T-helper 2 cell treated with Interferon-gamma antibody and Interleukin-4, amounts not matched to agents 5 μg/mL and 100 μg/mL, for 36 hours (primary cell): ENCODE measurements around the gene GPR153.

Source experiments
- DNase-seq: peaks from one replicate; pipeline ENCODE4 v3.0.0; 2021; ENCODE audit warnings: low spot score
- H3K27ac Mint-ChIP-seq: one replicate; pipeline ENCODE4 v1.8.0; 2021; ENCODE audit warnings: mild to moderate bottlenecking, mixed read lengths
- H3K27me3 Mint-ChIP-seq: one replicate; pipeline ENCODE4 v1.8.0; 2021; ENCODE audit warnings: low read depth, mixed read lengths
- H3K36me3 Mint-ChIP-seq: one replicate; pipeline ENCODE4 v1.8.0; 2021; ENCODE audit warnings: low read depth, mixed read lengths
- H3K4me1 Mint-ChIP-seq: one replicate; pipeline ENCODE4 v1.8.0; 2021; ENCODE audit warnings: low read depth, mixed read lengths
- H3K4me3 Mint-ChIP-seq: one replicate; pipeline ENCODE4 v1.8.0; 2022; ENCODE audit warnings: mild to moderate bottlenecking, moderate library complexity, mixed read lengths
- H3K9me3 Mint-ChIP-seq: one replicate; pipeline ENCODE4 v1.8.0; 2021; ENCODE audit warnings: mixed read lengths

Gene GPR153

GRCh38 chr1:6208723-6209660 lies 51.9 kb downstream of the GPR153 start:
- DNase-seq, result peak; percentile 30
- Mint-ChIP-seq H3K4me3 (peak overlapping the region; percentile 43), H3K27ac (no peak overlapping the region)

DNA sequence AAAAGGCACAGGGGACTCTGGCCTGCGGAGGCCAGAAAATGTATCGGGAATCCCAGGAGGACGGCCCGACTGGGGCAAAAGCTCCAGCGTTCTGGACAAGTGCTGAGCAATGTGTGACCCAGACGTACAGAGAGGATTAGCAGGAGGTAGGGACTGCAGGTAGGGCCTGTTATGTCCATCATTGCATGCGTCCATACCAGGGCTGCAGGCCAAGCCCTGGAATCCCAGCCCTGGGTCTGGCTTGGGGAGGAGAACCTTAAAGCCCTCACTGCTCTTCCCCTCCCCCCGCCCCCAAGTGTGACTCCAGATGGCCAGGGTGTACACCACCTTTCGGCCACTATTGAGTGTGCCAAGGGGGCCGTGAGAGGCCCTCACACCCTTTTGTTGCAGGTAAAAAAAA lies 53.0 kb downstream of the GPR153 start:
- H3K27ac Mint-ChIP-seq, result no peak overlapping the region
- H3K36me3 Mint-ChIP-seq, result no peaks in the 10 kb centered on the region
- H3K4me3 Mint-ChIP-seq, result peak overlapping the region; percentile 12
- H3K27me3 Mint-ChIP-seq, result no peaks in the 10 kb centered on the region
- H3K4me1 Mint-ChIP-seq, result peaks cover 11% of the 10 kb centered on the region
- DNase-seq, result no peak
- H3K9me3 Mint-ChIP-seq, result no peaks in the 10 kb centered on the region

More at GRCh38 chr1:6208723-6209660, 51.9 kb downstream of the GPR153 start:
- H3K27me3 Mint-ChIP-seq, result no peaks in the 10 kb centered on the region
- no peaks in the 10 kb centered on the region for H3K9me3 Mint-ChIP-seq
- H3K36me3 Mint-ChIP-seq, result peaks cover 3% of the 10 kb centered on the region
- peaks cover 11% of the 10 kb centered on the region for H3K4me1 Mint-ChIP-seq

GRCh38 chr1:6207075-6207885 lies 53.6 kb downstream of the GPR153 start:
- H3K27me3 Mint-ChIP-seq, result no peaks in the 10 kb centered on the region
- H3K36me3 Mint-ChIP-seq, result no peaks in the 10 kb centered on the region
- DNase-seq, result no peak
- H3K4me3 Mint-ChIP-seq, result peak overlapping the region; percentile 83
- no peak overlapping the region for H3K27ac Mint-ChIP-seq
- H3K9me3 Mint-ChIP-seq, result no peaks in the 10 kb centered on the region
- H3K4me1 Mint-ChIP-seq, result peaks cover 11% of the 10 kb centered on the region

DNA sequence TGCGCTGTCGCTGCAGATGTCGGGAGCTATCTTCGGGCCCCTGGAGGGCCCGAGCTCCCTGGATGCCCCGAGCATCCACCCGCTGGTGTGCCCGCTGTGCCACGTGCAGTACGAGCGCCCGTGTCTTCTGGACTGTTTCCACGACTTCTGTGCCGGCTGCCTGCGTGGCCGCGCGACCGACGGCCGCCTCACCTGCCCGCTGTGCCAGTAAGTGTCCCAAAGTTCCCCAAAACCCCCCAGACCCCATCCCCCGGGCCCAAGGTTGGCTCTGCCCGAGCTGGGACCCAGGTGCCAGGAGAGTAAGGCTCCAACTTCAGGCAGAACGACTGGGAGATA lies 54.4 kb downstream of the GPR153 start:
- Mint-ChIP-seq H3K27ac (no peak overlapping the region), H3K4me3 (peak overlapping the region; percentile 83), H3K36me3 (no peaks in the 10 kb centered on the region), H3K9me3 (no peaks in the 10 kb centered on the region), H3K4me1 (peaks cover 15% of the 10 kb centered on the region), H3K27me3 (no peaks in the 10 kb centered on the region)
- DNase-seq, result no peak

DNA sequence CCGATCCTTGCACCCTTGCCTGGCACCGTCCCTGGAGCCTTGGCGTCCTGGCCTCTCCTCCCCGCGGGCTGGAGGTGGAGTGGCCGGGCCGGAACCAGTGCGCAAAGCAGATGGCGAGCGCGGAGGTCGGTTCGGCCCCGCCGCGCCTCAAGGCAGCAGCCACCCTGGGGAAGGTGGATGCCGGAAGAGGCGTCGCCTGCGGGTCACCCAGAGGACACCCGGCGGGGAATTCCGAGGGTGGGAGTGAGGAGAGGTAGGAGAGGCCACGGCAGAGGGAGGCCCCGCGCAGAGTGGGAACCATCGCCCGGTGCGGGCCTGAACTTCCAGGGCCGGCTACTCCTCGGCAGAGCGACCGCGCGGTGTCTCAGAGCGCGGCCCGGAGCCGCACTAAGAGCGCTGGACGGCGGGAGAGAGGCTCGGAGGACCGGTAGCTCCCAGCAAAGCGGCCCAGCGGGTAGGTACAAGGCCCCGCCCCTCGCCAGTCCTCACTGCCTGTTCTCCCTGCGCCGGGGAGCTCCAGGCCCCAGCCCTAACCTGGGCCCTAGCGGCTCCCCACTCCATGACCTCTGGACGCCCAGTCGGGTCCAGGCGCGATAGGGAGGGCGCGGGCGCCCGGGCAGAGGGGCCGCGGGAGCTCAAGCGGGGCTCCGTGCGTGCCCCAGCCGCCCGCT lies 54.9 kb downstream of the GPR153 start, which contains the start of gene RNF207:
Gene RNF207 (plus strand): TSS at position 271 of the 671 bp plus-strand sequence. CDS start 417 bp downstream, outside the sequence.
- peak within 1 kb of the TSS; percentile 83 for H3K4me3 Mint-ChIP-seq

DNA sequence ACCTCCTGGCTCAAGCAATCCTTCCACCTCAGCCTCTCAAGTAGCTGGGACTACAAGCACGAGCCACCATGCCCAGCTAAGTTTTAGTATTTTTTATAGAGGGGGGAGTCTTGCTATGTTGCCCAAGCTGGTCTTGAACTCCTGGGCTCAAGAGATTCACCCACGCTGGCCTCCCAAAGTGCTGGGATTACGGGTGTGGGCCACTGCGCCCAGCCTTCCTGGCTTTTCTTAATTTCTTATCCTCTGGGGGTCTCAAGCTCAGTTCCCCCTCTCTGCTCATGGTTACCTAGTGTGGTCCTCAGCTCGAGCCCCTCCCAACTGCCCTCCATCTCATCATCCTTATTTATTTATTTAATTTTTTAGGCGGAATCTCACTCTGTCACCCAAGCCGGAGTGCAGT lies 58.6 kb downstream of the GPR153 start:
- H3K27me3 Mint-ChIP-seq, result no peaks in the 10 kb centered on the region
- H3K9me3 Mint-ChIP-seq, result no peaks in the 10 kb centered on the region
- H3K4me1 Mint-ChIP-seq, result peaks cover 36% of the 10 kb centered on the region
- no peak for DNase-seq
- H3K27ac Mint-ChIP-seq, result peak overlapping the region; percentile 52
- H3K36me3 Mint-ChIP-seq, result peaks cover 14% of the 10 kb centered on the region
- H3K4me3 Mint-ChIP-seq, result peak overlapping the region; percentile 12

More for the DNA sequence above, 54.9 kb downstream of the GPR153 start, which contains the start of gene RNF207:
- DNase-seq, result peak; percentile 84
- Mint-ChIP-seq H3K27ac (no peak within 1 kb of the TSS), H3K36me3 (no peaks in the 10 kb centered on the region), H3K27me3 (no peaks in the 10 kb centered on the region), H3K9me3 (no peaks in the 10 kb centered on the region), H3K4me1 (peaks cover 15% of the 10 kb centered on the region)

- no peaks in the 10 kb centered on the region for H3K9me3 Mint-ChIP-seq
- no peaks in the 10 kb centered on the region for H3K27me3 Mint-ChIP-seq
- H3K4me1 Mint-ChIP-seq, result peaks cover 42% of the 10 kb centered on the region
- no peak for DNase-seq
- peaks cover 25% of the 10 kb centered on the region for H3K36me3 Mint-ChIP-seq
- H3K27ac Mint-ChIP-seq, result peak overlapping the region; percentile 89
- peak overlapping the region; percentile 92 for H3K4me3 Mint-ChIP-seq
Observed at GRCh38 chr1:6200188-6200809, 60.6 kb downstream of the GPR153 start.

- peak; percentile 98 for DNase-seq
- Mint-ChIP-seq H3K4me1 (peaks cover 39% of the 10 kb centered on the region), H3K9me3 (no peaks in the 10 kb centered on the region), H3K36me3 (peaks cover 25% of the 10 kb centered on the region), H3K27ac (peak within 1 kb of the TSS; percentile 89), H3K4me3 (peak within 1 kb of the TSS; percentile 92), H3K27me3 (no peaks in the 10 kb centered on the region)
Observed at GRCh38 chr1:6199298-6200187, 61.4 kb downstream of the GPR153 start, which contains the start of gene RPL22. Gene RPL22 (minus strand): TSS chr1:6199595. CDS start chr1:6199573, 22 bp downstream.

DNA sequence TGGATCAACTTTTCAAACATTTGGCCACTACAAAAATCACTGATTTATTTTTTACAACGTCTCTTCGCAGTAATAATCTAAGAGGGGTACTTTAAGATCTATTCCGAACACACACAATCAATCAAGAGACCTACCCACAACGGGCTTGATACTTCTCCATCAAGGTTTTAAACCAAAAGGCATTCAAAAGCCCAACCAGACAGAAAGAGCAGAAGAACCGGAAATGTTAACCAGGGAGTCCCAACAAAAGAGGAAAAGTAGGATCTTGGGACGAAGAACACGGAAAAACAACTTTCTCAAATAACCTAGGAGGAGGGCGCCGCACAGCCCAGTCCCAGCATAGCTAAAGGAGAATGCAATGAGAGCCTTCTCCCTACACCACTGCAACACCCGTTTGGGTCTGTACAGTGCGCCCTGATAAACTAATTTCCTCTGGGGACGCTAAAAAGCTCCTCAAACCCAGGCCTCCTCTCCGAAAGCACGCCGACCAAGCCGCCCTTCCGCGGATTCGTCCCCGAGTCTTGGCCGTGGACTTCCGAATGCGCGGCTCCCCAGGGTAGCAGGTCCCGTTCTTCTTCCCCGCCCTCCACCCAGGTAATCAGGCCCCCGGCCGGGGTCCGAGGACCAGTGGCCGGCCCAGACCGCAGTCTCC lies 62.1 kb downstream of the GPR153 start:
- Mint-ChIP-seq H3K27ac (peak overlapping the region; percentile 89), H3K4me1 (peaks cover 37% of the 10 kb centered on the region), H3K4me3 (peak overlapping the region; percentile 92), H3K36me3 (peaks cover 28% of the 10 kb centered on the region), H3K27me3 (no peaks in the 10 kb centered on the region), H3K9me3 (no peaks in the 10 kb centered on the region)
- no peak for DNase-seq

GRCh38 chr1:6197746-6198427 lies 63.0 kb downstream of the GPR153 start:
- Mint-ChIP-seq H3K27ac (peak overlapping the region; percentile 89), H3K36me3 (peaks cover 33% of the 10 kb centered on the region), H3K27me3 (no peaks in the 10 kb centered on the region), H3K4me3 (peak overlapping the region; percentile 92), H3K4me1 (peaks cover 39% of the 10 kb centered on the region), H3K9me3 (no peaks in the 10 kb centered on the region)
- no peak for DNase-seq
